Activated naive CD4-positive, alpha-beta T cell treated with Interleukin-2 at 50 U/mL for 16 hours (primary cell): Measurements from ENCODE around the gene MUC6.

Experiments
- DNase-seq: peaks from one replicate; pipeline ENCODE4 v3.0.0-alpha.2; 2020

The MUC6 gene

GRCh38 chr11:1006762-1007161, 29.8 kb downstream of the MUC6 start:
- DNase-seq, result no peak

- no peak for DNase-seq
Measured at GRCh38 chr11:1005928-1006327, 30.6 kb downstream of the MUC6 start.

GRCh38 chr11:1003159-1003558, 33.4 kb downstream of the MUC6 start:
- no peak for DNase-seq

GRCh38 chr11:1002406-1002984, 34.0 kb downstream of the MUC6 start:
- DNase-seq, result no peak

GRCh38 chr11:1001617-1002405, 34.7 kb downstream of the MUC6 start:
- DNase-seq, result no peak

GRCh38 chr11:1000357-1001278, 35.9 kb downstream of the MUC6 start:
- DNase-seq, result no peak

GRCh38 chr11:999009-999408, 37.5 kb downstream of the MUC6 start:
- DNase-seq, result no peak

GRCh38 chr11:997907-998306, 38.6 kb downstream of the MUC6 start:
- no peak for DNase-seq

GRCh38 chr11:996681-997080, 39.8 kb downstream of the MUC6 start:
- DNase-seq, result no peak

- no peak for DNase-seq
Measured at GRCh38 chr11:995752-996420, 40.6 kb downstream of the MUC6 start.

GRCh38 chr11:995044-995751, 41.3 kb downstream of the MUC6 start:
- DNase-seq, result no peak

- DNase-seq, result no peak
Measured at GRCh38 chr11:993632-994167, 42.8 kb downstream of the MUC6 start.

GRCh38 chr11:992577-992976, 43.9 kb downstream of the MUC6 start:
- DNase-seq, result no peak

GRCh38 chr11:991711-992307, 44.7 kb downstream of the MUC6 start:
- no peak for DNase-seq

- DNase-seq, result no peak
Measured at GRCh38 chr11:991034-991433, 45.5 kb downstream of the MUC6 start.

- no peak for DNase-seq
Measured at GRCh38 chr11:990101-990500, 46.4 kb downstream of the MUC6 start.

- no peak for DNase-seq
Measured at GRCh38 chr11:987671-988070, 48.8 kb downstream of the MUC6 start.

GRCh38 chr11:986952-987305, 49.6 kb downstream of the MUC6 start:
- no peak for DNase-seq

GRCh38 chr11:986270-986951, 50.1 kb downstream of the MUC6 start:
- DNase-seq, result no peak

- DNase-seq, result no peak
Measured at GRCh38 chr11:985848-986247, 50.7 kb downstream of the MUC6 start.

- no peak for DNase-seq
Measured at GRCh38 chr11:985406-985805, 51.1 kb downstream of the MUC6 start.
